Esophagus muscularis mucosa (tissue), 4 donors: Measurements from ENCODE around the gene WEE2. TPM values are rescaled to one million over a fixed set of nuclear protein-coding genes. Genes with fewer than 3 reads are reported as not detected.

Experiments
- DNase-seq: peaks from one replicate; pipeline ENCODE4 v3.0.0-alpha.2; 2017; ENCODE audit errors: extremely low spot score
- H3K27ac ChIP-seq, 4 donors: fragments of 200-600 bp; sonication (generic); replicated peaks in 1 of 4; 1 replicate in 3 of 4; 2 replicates in 1 of 4; pipeline ENCODE4 v1.5.1; 2016 to 2019; ENCODE audit warnings: mild to moderate bottlenecking in 1 of 4
- H3K27me3 ChIP-seq, 4 donors: fragments of 200-600 bp; sonication (generic); one replicate each; pipeline versions ENCODE4 v1.5.1 to v1.6.0; 2016 to 2019
- H3K36me3 ChIP-seq, 4 donors: fragments of 200-600 bp; sonication (generic); one replicate each; pipeline ENCODE4 v1.5.1; 2016 to 2019
- H3K4me1 ChIP-seq, 4 donors: fragments of 200-600 bp; sonication (generic); one replicate each; pipeline ENCODE4 v1.5.1; 2016 to 2019
- H3K4me3 ChIP-seq, 4 donors: fragments of 200-600 bp; sonication (generic); 1 replicate in 2 of 4; 2 replicates in 2 of 4; pipeline ENCODE4 v1.5.1; 2016 to 2019; ENCODE audit warnings: mild to moderate bottlenecking in 4 of 4, moderate library complexity in 1 of 4
- H3K9me3 ChIP-seq, 4 donors: fragments of 200-600 bp; sonication (generic); 1 replicate in 3 of 4; 2 replicates in 1 of 4; pipeline ENCODE4 v1.5.1; 2016 to 2019
- CTCF ChIP-seq, 3 experiments: fragments of 200-600 bp in 2 of 3; fragments of 450-650 bp in 1 of 3; sonication (generic) in 2 of 3; IDR thresholded peaks; one replicate each; pipeline ENCODE4 v1.5.1; 2017 to 2019; ENCODE audit warnings: antibody characterized with exemption in 3 of 3, mild to moderate bottlenecking in 2 of 3, moderate library complexity in 1 of 3
- EP300 ChIP-seq: sonication (generic); formaldehyde crosslinking; IDR thresholded peaks from one replicate; pipeline ENCODE4 v1.6.1; 2017; ENCODE audit warnings: antibody characterized with exemption
- POLR2A ChIP-seq: fragments of 450-650 bp; IDR thresholded peaks from one replicate; pipeline ENCODE4 v1.6.1; 2017; ENCODE audit warnings: antibody characterized with exemption, moderate library complexity, mild to moderate bottlenecking, low read depth
- POLR2AphosphoS5 ChIP-seq, 2 donors: sonication (generic); formaldehyde crosslinking; IDR thresholded peaks; one replicate each; pipeline ENCODE4 v1.6.1; 2017; ENCODE audit warnings: antibody characterized with exemption in 2 of 2
- WGBS: methylation state at CpG from one replicate; pipeline ENCODE4 v1.1.5; 2018; 5-methylcytosine and 5-hydroxymethylcytosine counted together
- intact Hi-C: fragments of 100-400 bp; cut with DNase I; formaldehyde crosslinking; loops from one replicate; pipeline ENCODE4 v1.15.1; 2023
- total RNA-seq, 4 donors: library from RNA; depleted of rRNA; stranded (reverse); fragments of >200 nt; gene quantifications; one replicate each; pipeline versions ENCODE4 v1.1.0 to v1.2.1, GENCODE V29; 2016

WEE2 gene
- total RNA-seq, 4 donors from 2014 or later: not detected

- Histone ChIP-seq H3K4me3 (peak overlapping the region; percentile 76 to 78 (median 77)), H3K27me3 (no peaks in the 10 kb centered on the region), H3K27ac (peak overlapping the region; percentile 81 to 83 (median 82)), H3K36me3 (peaks cover 8 to 24% (median 21%) of the 10 kb centered on the region in 4 donors), H3K9me3 (no peaks in the 10 kb centered on the region), H3K4me1 (peaks cover 15 to 37% (median 25%) of the 10 kb centered on the region in 4 donors)
- intact Hi-C loops: loop anchor here (5.0 kb wide), 1 partner anchor 35 kb away; the partner anchor contains the start of gene DENND11
- WGBS: 69% methylated on average over 11 of the region's 11 CpGs
- DNase-seq: no peak
- TF ChIP-seq POLR2AphosphoS5 (IDR thresholded peaks at IDR 0.05) (no peak), CTCF (IDR thresholded peaks at IDR 0.05) (no peak), POLR2A (no peak), EP300 (no peak)
Observed at GRCh38 chr7:141737118-141737835, 29.1 kb downstream of the WEE2 start.

DNA sequence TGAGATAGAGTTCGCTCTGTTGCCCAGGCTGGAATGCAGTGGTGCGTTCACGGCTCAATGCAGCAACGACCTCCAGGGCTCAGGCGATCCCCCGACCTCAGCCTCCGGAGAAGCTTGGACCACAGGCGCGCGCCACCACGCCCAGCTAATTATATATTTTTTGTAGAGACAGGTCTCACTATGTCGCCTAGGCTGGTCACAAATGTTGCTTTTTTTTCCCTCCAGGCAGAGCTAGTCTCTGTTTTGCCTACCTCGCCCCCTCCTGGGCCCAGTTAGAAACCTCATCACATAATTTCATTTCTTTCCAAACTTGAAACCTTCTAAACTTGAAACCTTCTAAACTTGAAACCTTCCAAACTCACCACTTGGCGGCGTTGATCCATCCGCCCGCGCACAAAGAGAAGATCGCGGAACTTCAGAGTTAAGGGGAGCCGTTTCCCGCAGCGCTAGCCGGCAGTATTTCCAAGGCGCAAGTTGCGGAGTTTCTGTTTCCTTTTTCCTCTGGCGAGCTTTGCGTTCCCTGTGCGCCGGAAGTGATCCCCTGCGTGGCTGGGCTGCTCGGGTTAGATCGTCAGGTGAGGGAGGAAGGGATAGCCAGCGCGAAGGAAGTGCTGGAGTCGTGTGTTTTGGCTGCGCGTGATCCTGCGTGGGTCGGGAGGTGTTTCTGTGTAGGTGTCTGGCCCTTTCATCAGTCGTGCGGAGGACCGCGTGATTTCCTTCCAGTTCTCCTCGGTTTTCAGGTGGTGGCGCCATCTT, 29.9 kb downstream of the WEE2 start, which contains the start of gene SSBP1:
TSS of gene SSBP1 (plus strand) at position 523 of the 756 bp plus-strand sequence. CDS start 809 bp downstream, outside the sequence.
- WGBS: 2% methylated on average over 43 of the region's 46 CpGs
- Histone ChIP-seq H3K27ac (peak within 1 kb of the TSS; percentile 81 to 83 (median 82)), H3K36me3 (peaks cover 15 to 32% (median 28%) of the 10 kb centered on the region in 4 donors), H3K9me3 (no peaks in the 10 kb centered on the region), H3K4me3 (peak within 1 kb of the TSS; percentile 76 to 78 (median 77)), H3K27me3 (no peaks in the 10 kb centered on the region), H3K4me1 (peaks cover 15 to 37% (median 25%) of the 10 kb centered on the region in 4 donors)
- DNase-seq: peak; percentile 96
- TF ChIP-seq POLR2AphosphoS5 (IDR thresholded peaks at IDR 0.05) (peak; percentile 90 to 93), POLR2A (no peak), CTCF (IDR thresholded peaks at IDR 0.05) (peak; percentile 69 to 79 (median 76))
- intact Hi-C loops: loop anchor here (5.0 kb wide), 1 partner anchor 36 kb away; the partner anchor contains the start of gene DENND11

GRCh38 chr7:141738592-141739013, 30.4 kb downstream of the WEE2 start:
- H3K36me3 ChIP-seq: peaks cover 21 to 38% (median 34%) of the 10 kb centered on the region in 4 donors
- H3K4me1 ChIP-seq: peaks cover 15 to 37% (median 25%) of the 10 kb centered on the region in 4 donors
- WGBS: 1% methylated on average over 6 of the region's 6 CpGs
- H3K4me3 ChIP-seq: peak overlapping the region; percentile 76 to 78 (median 77)
- H3K27me3 ChIP-seq: no peaks in the 10 kb centered on the region
- no peak for TF ChIP-seq POLR2A
- intact Hi-C loops: loop anchor here (5.0 kb wide), 1 partner anchor 36 kb away; the partner anchor contains the start of gene DENND11
- H3K9me3 ChIP-seq: no peaks in the 10 kb centered on the region
- no peak for DNase-seq
- H3K27ac ChIP-seq: peak overlapping the region; percentile 81 to 83 (median 82)

- H3K27ac ChIP-seq: no peak overlapping the region
- TF ChIP-seq POLR2A (no peak), POLR2AphosphoS5 (IDR thresholded peaks at IDR 0.05) (no peak), EP300 (no peak), CTCF (IDR thresholded peaks at IDR 0.05) (no peak)
- DNase-seq: no peak
- peak overlapping the region; percentile 76 to 78 (median 77) for H3K4me3 ChIP-seq
- intact Hi-C loops: loop anchor here (5.0 kb wide), 1 partner anchor 37 kb away; the partner anchor contains the start of gene DENND11
- 76% methylated on average over 3 of the region's 3 CpGs for WGBS
- H3K36me3 ChIP-seq: peaks cover 27 to 44% (median 40%) of the 10 kb centered on the region in 4 donors
- H3K9me3 ChIP-seq: no peaks in the 10 kb centered on the region
- H3K27me3 ChIP-seq: no peaks in the 10 kb centered on the region
- H3K4me1 ChIP-seq: peaks cover 15 to 37% (median 25%) of the 10 kb centered on the region in 4 donors
Observed at GRCh38 chr7:141739250-141739649, 31.1 kb downstream of the WEE2 start.
